ENCODE measurements around the gene PTOV1. TPM values are rescaled to one million over a fixed set of nuclear protein-coding genes. Genes with fewer than 3 reads are reported as not detected.

PTOV1 gene
- total RNA-seq, 4 donors from 2014 or later = 46.2 to 156 (median 82.0) TPM

DNA sequence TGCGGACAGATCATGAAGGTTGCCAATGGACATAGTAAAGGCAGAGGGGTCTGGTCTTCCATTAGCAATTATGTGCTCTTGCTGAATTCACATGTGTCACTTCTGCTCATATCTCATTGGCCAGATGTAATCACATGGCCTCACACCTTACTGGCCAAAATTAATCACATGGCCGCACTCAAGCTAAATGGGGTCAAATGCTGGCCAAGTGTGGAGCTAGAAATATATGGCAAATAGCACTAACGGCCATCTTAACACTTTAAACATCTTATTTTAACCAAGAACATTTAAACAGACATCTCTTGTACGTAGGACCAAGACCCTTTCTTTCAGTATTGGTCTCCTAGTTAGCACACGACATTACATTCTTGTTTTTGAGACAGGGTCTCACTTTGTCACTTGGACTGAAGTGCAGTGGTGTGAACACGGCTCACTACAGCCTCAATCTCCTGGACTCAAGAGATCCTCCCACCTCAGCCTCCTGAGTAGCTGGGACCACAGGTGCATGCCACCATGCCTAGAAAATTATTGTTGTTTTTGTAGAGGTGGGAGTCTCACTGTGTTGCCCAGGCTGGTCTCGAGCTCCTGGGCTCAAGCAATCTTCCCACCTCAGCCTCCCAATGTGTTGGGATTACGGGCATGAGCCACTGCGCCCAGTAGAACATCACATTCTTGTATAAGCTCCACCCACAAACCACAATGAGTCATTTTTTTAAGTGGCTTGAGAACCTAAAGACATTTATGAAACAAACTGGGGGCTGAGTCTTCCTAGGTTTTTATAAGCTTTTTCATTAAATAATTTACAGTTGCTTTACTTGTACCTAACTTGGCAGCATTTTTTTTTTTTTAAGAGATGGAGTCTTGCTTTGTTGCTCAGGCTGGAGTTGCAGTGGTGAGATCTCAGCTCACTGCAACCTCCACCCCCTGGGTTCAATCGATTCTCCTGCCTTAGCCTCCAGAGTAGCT lies 2.9 kb upstream of the PTOV1 start:
- no peak for TF ChIP-seq POLR2A (IDR thresholded peaks at IDR 0.05)
- TF ChIP-seq, protein P1, sequence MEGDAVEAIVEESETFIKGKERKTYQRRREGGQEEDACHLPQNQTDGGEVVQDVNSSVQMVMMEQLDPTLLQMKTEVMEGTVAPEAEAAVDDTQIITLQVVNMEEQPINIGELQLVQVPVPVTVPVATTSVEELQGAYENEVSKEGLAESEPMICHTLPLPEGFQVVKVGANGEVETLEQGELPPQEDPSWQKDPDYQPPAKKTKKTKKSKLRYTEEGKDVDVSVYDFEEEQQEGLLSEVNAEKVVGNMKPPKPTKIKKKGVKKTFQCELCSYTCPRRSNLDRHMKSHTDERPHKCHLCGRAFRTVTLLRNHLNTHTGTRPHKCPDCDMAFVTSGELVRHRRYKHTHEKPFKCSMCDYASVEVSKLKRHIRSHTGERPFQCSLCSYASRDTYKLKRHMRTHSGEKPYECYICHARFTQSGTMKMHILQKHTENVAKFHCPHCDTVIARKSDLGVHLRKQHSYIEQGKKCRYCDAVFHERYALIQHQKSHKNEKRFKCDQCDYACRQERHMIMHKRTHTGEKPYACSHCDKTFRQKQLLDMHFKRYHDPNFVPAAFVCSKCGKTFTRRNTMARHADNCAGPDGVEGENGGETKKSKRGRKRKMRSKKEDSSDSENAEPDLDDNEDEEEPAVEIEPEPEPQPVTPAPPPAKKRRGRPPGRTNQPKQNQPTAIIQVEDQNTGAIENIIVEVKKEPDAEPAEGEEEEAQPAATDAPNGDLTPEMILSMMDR (IDR thresholded peaks at IDR 0.05) = no peak
- Histone ChIP-seq H3K27me3 (no peaks in the 10 kb centered on the region), H3K9me3 (no peaks in the 10 kb centered on the region), H3K27ac (no peak overlapping the region), H3K4me3 (no peak overlapping the region), H3K36me3 (no peaks in the 10 kb centered on the region), H3K4me1 (peaks cover 0 to 11% of the 10 kb centered on the region in 2 donors)
- intact Hi-C loops (cut with DNase I; ENCODE audit: low total_unique reads) = no loop called here
- DNase-seq = no peak

DNA sequence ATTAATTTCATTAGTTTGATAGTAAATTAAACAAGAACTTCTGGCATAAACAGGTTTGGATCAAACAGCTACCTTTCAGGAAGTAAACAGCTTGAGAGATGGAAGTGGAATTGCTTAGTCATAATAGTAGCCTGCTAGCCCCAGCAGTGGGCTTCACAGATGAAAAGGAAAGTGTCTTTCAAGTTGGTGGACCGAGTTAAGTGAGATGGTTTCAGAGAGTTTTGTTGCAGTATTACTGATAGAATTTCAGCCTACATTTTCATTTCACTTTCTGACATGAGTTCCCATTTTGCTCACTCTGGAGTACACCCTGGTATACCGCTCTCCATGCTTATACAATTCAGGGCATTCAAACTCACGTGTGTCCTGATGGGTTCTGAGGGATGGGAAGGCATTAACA lies 2.0 kb upstream of the PTOV1 start:
- H3K4me1 ChIP-seq = peaks cover 0 to 11% of the 10 kb centered on the region in 2 donors
- intact Hi-C loops (cut with DNase I; ENCODE audit: low total_unique reads) = no loop called here
- no peaks in the 10 kb centered on the region for H3K36me3 ChIP-seq
- H3K27me3 ChIP-seq = no peaks in the 10 kb centered on the region
- H3K4me3 ChIP-seq = no peak overlapping the region
- H3K27ac ChIP-seq = no peak overlapping the region
- TF ChIP-seq, protein P1 (IDR thresholded peaks at IDR 0.05) = no peak
- no peak for TF ChIP-seq POLR2A (IDR thresholded peaks at IDR 0.05)
- no peaks in the 10 kb centered on the region for H3K9me3 ChIP-seq
- no peak for DNase-seq

DNA sequence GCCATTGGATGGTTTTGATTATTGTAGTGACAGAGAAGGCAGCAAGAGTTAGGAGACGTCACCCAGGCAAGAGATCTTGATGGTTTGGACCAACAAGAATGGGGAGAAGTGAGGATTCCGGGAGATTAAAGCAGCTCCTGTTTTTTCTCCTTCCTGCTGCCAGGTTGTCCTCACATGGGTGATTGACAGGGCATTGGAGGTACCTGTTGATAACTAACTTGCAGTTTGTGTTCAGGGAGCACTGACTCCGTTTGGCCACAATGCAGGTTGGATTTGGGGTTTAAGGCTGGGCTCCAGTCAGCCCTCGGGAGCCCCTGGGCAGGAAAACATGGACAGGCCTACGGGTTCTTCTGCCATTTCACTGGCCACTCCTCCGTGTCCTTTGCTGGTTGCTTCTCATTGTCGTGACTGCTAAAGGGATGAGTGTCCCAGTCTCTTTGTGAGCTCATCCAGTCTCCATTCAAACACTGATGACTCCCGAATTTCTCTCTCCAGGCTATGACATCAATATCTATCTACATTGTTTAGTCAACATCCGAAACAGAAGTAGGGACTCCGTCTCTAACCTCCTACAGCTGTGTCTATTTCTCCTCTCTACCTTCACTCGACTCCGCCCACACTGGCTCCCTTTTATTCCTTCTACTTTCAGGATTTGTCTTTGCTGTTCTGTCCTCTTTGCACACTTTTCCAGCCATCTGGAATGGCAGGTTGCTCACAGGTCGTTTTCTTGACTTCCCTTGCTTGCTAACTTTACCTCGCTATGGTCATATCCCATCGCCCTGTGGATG lies 1.3 kb upstream of the PTOV1 start:
- peaks cover 0 to 11% of the 10 kb centered on the region in 2 donors for H3K4me1 ChIP-seq
- TF ChIP-seq, protein P1 (IDR thresholded peaks at IDR 0.05) = no peak
- TF ChIP-seq POLR2A (IDR thresholded peaks at IDR 0.05) = no peak
- intact Hi-C loops (cut with DNase I; ENCODE audit: low total_unique reads) = no loop called here
- no peak for DNase-seq
- peak overlapping the region in 1 of 2 donors; percentile 87 for H3K4me3 ChIP-seq
- H3K27ac ChIP-seq = peak overlapping the region; percentile 100
- no peaks in the 10 kb centered on the region for H3K9me3 ChIP-seq
- no peaks in the 10 kb centered on the region for H3K27me3 ChIP-seq
- no peaks in the 10 kb centered on the region for H3K36me3 ChIP-seq

DNA sequence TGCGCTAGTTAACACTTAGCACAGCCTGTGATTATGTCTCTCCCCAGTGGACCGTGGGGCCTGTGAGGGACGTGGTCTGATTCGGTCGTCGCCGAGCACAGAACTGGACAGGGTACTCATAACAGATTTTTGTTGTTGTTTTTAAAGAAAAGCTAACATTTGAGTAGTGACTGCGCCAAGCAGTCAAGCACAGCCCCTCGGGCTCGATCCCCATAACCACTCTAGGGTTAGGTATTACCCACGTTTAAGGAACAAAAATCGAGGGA lies 805 bp upstream of the PTOV1 start:
- H3K36me3 ChIP-seq = no peaks in the 10 kb centered on the region
- peaks cover 0 to 11% of the 10 kb centered on the region in 2 donors for H3K4me1 ChIP-seq
- peak overlapping the region; percentile 100 for H3K27ac ChIP-seq
- TF ChIP-seq, protein P1 (IDR thresholded peaks at IDR 0.05) = no peak
- no peak for TF ChIP-seq POLR2A (IDR thresholded peaks at IDR 0.05)
- H3K27me3 ChIP-seq = no peaks in the 10 kb centered on the region
- no peaks in the 10 kb centered on the region for H3K9me3 ChIP-seq
- DNase-seq = peak; percentile 33 to 35
- intact Hi-C loops (cut with DNase I; ENCODE audit: low total_unique reads) = no loop called here
- peak overlapping the region; percentile 87 to 93 for H3K4me3 ChIP-seq
